Forelimb muscle (tissue), 1 donor: ENCODE measurements around the gene SIPA1. TPM values are rescaled to one million over a fixed set of nuclear protein-coding genes. Genes with fewer than 3 reads are reported as not detected.

Experiments
- polyA plus RNA-seq: library from polyadenylated mRNA; unstranded; fragments of 120-200 nt; gene quantifications from one replicate; pipeline ENCODE4 v1.2.1, GENCODE V29; 2013; ENCODE audit not compliant: insufficient read length

SIPA1 gene
- polyA plus RNA-seq, 1 donor: 34.0 TPM

Other genes starting within 250 kb of the SIPA1 start
- gene NEAT1, start 215.3 kb upstream of the SIPA1 start, polyA plus RNA-seq: 94.1 TPM
- gene MALAT1, start 139.1 kb upstream of the SIPA1 start, polyA plus RNA-seq: 200 TPM
- 43.6 TPM for gene SCYL1, start 113.0 kb upstream of the SIPA1 start, polyA plus RNA-seq
- gene LTBP3, start 79.7 kb upstream of the SIPA1 start, polyA plus RNA-seq: 131 TPM
- 53.9 TPM for gene ZNRD2, start 67.6 kb upstream of the SIPA1 start, polyA plus RNA-seq
- gene FAM89B, start 65.6 kb upstream of the SIPA1 start, polyA plus RNA-seq: 37.3 TPM
- 355 TPM for gene EHBP1L1, start 62.0 kb upstream of the SIPA1 start, polyA plus RNA-seq
- gene KCNK7, start 42.3 kb upstream of the SIPA1 start, polyA plus RNA-seq: 1.4 TPM
- 30.1 TPM for gene MAP3K11, start 23.9 kb upstream of the SIPA1 start, polyA plus RNA-seq
- 18.0 TPM for gene PCNX3, start 22.3 kb upstream of the SIPA1 start, polyA plus RNA-seq
- 42.1 TPM for gene RELA, start 24.8 kb downstream of the SIPA1 start, polyA plus RNA-seq
- gene KAT5, start 74.2 kb downstream of the SIPA1 start, polyA plus RNA-seq: 38.0 TPM
- gene RNASEH2C, start 82.7 kb downstream of the SIPA1 start, polyA plus RNA-seq: 30.2 TPM
- gene AP5B1, start 142.9 kb downstream of the SIPA1 start, polyA plus RNA-seq: 1.5 TPM
- not detected for gene OVOL1, start 149.0 kb downstream of the SIPA1 start, polyA plus RNA-seq
- 1.8 TPM for gene SNX32, start 195.9 kb downstream of the SIPA1 start, polyA plus RNA-seq
- gene CFL1, start 220.1 kb downstream of the SIPA1 start, polyA plus RNA-seq: 578 TPM
- gene MUS81, start 222.3 kb downstream of the SIPA1 start, polyA plus RNA-seq: 43.9 TPM
- gene EFEMP2, start 234.7 kb downstream of the SIPA1 start, polyA plus RNA-seq: 82.6 TPM
- gene CTSW, start 241.7 kb downstream of the SIPA1 start, polyA plus RNA-seq: 1.3 TPM